ENCODE results near the gene NPTX1.

GRCh38 chr17:80445726-80446110 is 30.7 kb downstream of the NPTX1 start:
- no peak for TF ChIP-seq CTCF (conservative IDR thresholded peaks at IDR 0.05; ENCODE audit: low read depth in 2 of 2)
- no peak for TF ChIP-seq EZH2phosphoT487 (IDR thresholded peaks at IDR 0.05; ENCODE audit: unreplicated experiment)
- TF ChIP-seq ETS1 (IDR thresholded peaks at IDR 0.05) = no peak
- TF ChIP-seq REST (IDR thresholded peaks at IDR 0.05; ENCODE audit: unreplicated experiment) = no peak
- TF ChIP-seq EZH2 (IDR thresholded peaks at IDR 0.05; ENCODE audit: low read depth, unreplicated experiment) = no peak
- no peak for TF ChIP-seq POLR2AphosphoS5 (IDR thresholded peaks at IDR 0.05; ENCODE audit: low read depth)
- TF ChIP-seq NANOG (IDR thresholded peaks at IDR 0.05; ENCODE audit: borderline replicate concordance) = no peak
- no peak for TF ChIP-seq CREB1 (CRISPR knock-in tag; IDR thresholded peaks at IDR 0.05; ENCODE audit: low read depth)
- no peak for TF ChIP-seq ZNF114 (CRISPR knock-in tag; IDR thresholded peaks at IDR 0.05)
- no peak for TF ChIP-seq STAT1 (IDR thresholded peaks at IDR 0.05; ENCODE audit: unreplicated experiment)
- no peak for TF ChIP-seq JUNB (IDR thresholded peaks at IDR 0.05; ENCODE audit: unreplicated experiment)
- no peak for TF ChIP-seq ZNF331 (CRISPR knock-in tag; IDR thresholded peaks at IDR 0.05; ENCODE audit: low read depth)
- no peak for TF ChIP-seq ZNF462 (CRISPR knock-in tag; IDR thresholded peaks at IDR 0.05)
